Measurements from ENCODE around the gene ZBTB20.

DNA sequence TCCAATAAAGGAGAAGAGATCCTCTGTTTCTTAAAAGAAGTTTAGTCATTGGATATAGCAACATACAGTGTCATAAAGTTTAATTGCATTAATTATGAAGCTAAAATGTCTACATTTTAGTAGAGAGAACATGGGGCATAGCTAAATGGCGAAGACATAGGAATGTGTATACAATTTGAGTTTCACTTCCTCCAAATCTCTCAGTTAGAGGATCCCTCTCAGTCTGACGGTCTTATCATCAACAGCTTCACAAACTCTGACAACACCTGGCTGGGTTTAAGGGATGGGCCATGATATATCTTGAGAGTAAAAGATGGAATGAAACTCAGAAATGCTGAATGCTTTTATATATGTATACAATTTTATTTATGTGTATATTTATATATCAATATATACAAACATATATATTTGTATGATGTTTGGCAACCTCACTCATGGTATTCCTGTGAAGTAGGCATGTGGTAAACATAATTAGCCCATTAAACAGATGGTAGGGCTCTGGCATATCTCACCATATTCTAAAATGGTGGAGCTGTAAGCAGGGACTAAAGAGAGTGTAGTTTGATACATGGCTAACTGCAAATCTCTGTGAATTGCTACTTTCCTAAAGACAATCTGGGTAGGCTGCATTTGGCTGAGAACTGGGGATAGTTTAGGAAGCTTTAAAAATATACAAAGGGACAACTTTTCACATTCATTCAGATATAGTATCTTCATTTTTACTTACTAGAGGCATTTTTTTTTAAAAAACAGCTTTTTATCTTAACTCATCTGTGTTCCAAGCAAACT, 741.7 kb downstream of the ZBTB20 start:
- TF ChIP-seq, protein P1, sequence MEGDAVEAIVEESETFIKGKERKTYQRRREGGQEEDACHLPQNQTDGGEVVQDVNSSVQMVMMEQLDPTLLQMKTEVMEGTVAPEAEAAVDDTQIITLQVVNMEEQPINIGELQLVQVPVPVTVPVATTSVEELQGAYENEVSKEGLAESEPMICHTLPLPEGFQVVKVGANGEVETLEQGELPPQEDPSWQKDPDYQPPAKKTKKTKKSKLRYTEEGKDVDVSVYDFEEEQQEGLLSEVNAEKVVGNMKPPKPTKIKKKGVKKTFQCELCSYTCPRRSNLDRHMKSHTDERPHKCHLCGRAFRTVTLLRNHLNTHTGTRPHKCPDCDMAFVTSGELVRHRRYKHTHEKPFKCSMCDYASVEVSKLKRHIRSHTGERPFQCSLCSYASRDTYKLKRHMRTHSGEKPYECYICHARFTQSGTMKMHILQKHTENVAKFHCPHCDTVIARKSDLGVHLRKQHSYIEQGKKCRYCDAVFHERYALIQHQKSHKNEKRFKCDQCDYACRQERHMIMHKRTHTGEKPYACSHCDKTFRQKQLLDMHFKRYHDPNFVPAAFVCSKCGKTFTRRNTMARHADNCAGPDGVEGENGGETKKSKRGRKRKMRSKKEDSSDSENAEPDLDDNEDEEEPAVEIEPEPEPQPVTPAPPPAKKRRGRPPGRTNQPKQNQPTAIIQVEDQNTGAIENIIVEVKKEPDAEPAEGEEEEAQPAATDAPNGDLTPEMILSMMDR (IDR thresholded peaks at IDR 0.05): no peak
- no peak for TF ChIP-seq POLR2AphosphoS5 (IDR thresholded peaks at IDR 0.05; ENCODE audit: low read depth, low read length)
- no peak for TF ChIP-seq GABPA (IDR thresholded peaks at IDR 0.05; ENCODE audit: low read depth)
- no peak for TF ChIP-seq SIN3A (IDR thresholded peaks at IDR 0.05; ENCODE audit: borderline replicate concordance, low read depth, low read length)

All from SK-N-SH (cell line).